ENCODE measurements around the gene NPTX2.

DNA sequence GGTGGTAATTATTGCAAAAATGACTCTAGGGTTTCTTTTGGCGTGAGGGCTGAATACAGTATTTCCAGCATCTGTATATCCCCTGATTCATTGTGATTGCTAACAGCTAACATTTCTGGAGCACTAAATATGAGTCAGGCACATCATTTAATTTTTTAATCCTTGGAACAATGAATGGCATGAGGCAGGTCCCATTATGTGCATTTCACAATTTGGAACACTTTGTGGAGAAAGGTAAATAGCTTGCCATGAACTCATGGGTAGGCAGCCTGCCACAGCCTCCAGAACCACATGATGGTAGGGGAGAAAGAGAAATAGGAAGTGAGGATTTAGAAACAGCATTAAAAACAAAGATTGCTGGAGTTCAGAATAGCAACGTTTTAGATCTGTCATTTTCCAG lies 1.7 kb downstream of the NPTX2 start:
- TF ChIP-seq, protein P1, sequence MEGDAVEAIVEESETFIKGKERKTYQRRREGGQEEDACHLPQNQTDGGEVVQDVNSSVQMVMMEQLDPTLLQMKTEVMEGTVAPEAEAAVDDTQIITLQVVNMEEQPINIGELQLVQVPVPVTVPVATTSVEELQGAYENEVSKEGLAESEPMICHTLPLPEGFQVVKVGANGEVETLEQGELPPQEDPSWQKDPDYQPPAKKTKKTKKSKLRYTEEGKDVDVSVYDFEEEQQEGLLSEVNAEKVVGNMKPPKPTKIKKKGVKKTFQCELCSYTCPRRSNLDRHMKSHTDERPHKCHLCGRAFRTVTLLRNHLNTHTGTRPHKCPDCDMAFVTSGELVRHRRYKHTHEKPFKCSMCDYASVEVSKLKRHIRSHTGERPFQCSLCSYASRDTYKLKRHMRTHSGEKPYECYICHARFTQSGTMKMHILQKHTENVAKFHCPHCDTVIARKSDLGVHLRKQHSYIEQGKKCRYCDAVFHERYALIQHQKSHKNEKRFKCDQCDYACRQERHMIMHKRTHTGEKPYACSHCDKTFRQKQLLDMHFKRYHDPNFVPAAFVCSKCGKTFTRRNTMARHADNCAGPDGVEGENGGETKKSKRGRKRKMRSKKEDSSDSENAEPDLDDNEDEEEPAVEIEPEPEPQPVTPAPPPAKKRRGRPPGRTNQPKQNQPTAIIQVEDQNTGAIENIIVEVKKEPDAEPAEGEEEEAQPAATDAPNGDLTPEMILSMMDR (IDR thresholded peaks at IDR 0.05), result no peak
- TF ChIP-seq POLR2AphosphoS5 (IDR thresholded peaks at IDR 0.05) (no peak), POLR2A (IDR thresholded peaks at IDR 0.05) (no peak)

Data from gastroesophageal sphincter (tissue), 3 donors.